IMR-90 (cell line): Measurements from ENCODE around the gene FBXW7. TPM values are rescaled to one million over a fixed set of nuclear protein-coding genes. Genes with fewer than 3 reads are reported as not detected.
A peak's percentile ranks its signal among the peaks of the same experiment; 100 is the strongest.

ENCODE experiments used
- ATAC-seq: fragments of 200-7000 bp; cut with Tn5 transposase; 2 replicates; pipeline ENCODE4 v1.9.1; 2020; ENCODE audit warnings: low read depth, mild to moderate bottlenecking, moderate library complexity
- BruUV-seq: library from RNA; stranded (reverse); fragments of 400-500 nt; replicated peaks from 2 replicates; lab custom pipeline; 2021; lab: Mats Ljungman, UMichigan
- CTCF ChIA-PET: fragments of 300-600 bp; formaldehyde crosslinking; extraction: SDS; loops from one replicate; lab custom pipeline; 2021; ENCODE audit warnings: antibody characterized with exemption; lab: Yijun Ruan, JAX
- POLR2A ChIA-PET: fragments of 300-600 bp; sonication (Branson Sonifier 250); formaldehyde crosslinking; loops from one replicate; lab custom pipeline; 2022; ENCODE audit warnings: antibody characterized with exemption; ENCODE audit not compliant: unreplicated experiment; lab: Charles Lee
- DNase-seq: peaks from one replicate; pipeline ENCODE4 v3.0.0; 2013
- H2AFZ ChIP-seq: replicated peaks from 2 replicates; pipeline ENCODE3; 2013; ENCODE audit warnings: low read length, mild to moderate bottlenecking; ENCODE audit not compliant: poor library complexity
- H2AK5ac ChIP-seq: 2 replicates; pipeline ENCODE4 v1.6.1; 2013; ENCODE audit warnings: low read depth, low read length, inconsistent platforms
- H2AK9ac ChIP-seq: replicated peaks from 2 replicates; pipeline ENCODE3; 2013; ENCODE audit warnings: mild to moderate bottlenecking, low read depth, low read length, moderate library complexity; ENCODE audit not compliant: poor library complexity
- H2BK120ac ChIP-seq: 2 replicates; pipeline ENCODE4 v1.6.1; 2013; ENCODE audit warnings: low read depth, low read length, inconsistent platforms
- H2BK15ac ChIP-seq: 3 replicates; pipeline ENCODE4 v1.6.1; 2013; ENCODE audit warnings: low read depth, low read length, inconsistent platforms
- H2BK20ac ChIP-seq: 2 replicates; pipeline ENCODE4 v1.6.1; 2013; ENCODE audit warnings: low read depth, mild to moderate bottlenecking, inconsistent platforms, low read length, moderate library complexity
- H2BK5ac ChIP-seq: 2 replicates; pipeline ENCODE4 v1.6.1; 2013; ENCODE audit warnings: mild to moderate bottlenecking, low read depth, low read length, inconsistent platforms; ENCODE audit not compliant: poor library complexity, severe bottlenecking
- H3K14ac ChIP-seq: replicated peaks from 2 replicates; pipeline ENCODE4 v1.6.1; 2013; ENCODE audit warnings: low read depth, low read length, inconsistent platforms
- H3K18ac ChIP-seq: 2 replicates; pipeline ENCODE4 v1.6.1; 2013; ENCODE audit warnings: low read depth, low read length, control low read depth
- H3K23ac ChIP-seq: 2 replicates; pipeline ENCODE4 v1.6.1; 2013; ENCODE audit warnings: low read depth, low read length, inconsistent platforms
- H3K27ac ChIP-seq: 2 replicates; pipeline ENCODE4 v1.5.1; 2013; ENCODE audit warnings: mild to moderate bottlenecking, control low read depth, low read length; ENCODE audit not compliant: insufficient read depth
- H3K27me3 ChIP-seq: 2 replicates; pipeline ENCODE4 v1.6.1; 2013; ENCODE audit warnings: low read length; ENCODE audit not compliant: control insufficient read depth, insufficient read depth
- H3K36me3 ChIP-seq: 2 replicates; pipeline ENCODE4 v1.6.1; 2013; ENCODE audit warnings: low read length, mixed read lengths; ENCODE audit not compliant: control insufficient read depth, insufficient read depth
- H3K4ac ChIP-seq: 2 replicates; pipeline ENCODE4 v1.6.1; 2013; ENCODE audit warnings: low read depth, low read length, inconsistent platforms
- H3K4me1 ChIP-seq: 2 replicates; pipeline ENCODE4 v1.6.1; 2013; ENCODE audit warnings: low read length, mixed read lengths; ENCODE audit not compliant: control insufficient read depth, insufficient read depth
- H3K4me2 ChIP-seq: 2 replicates; pipeline ENCODE4 v1.6.1; 2013; ENCODE audit warnings: low read depth, mild to moderate bottlenecking, control low read depth, low read length, moderate library complexity
- H3K4me3 ChIP-seq: 2 replicates; pipeline ENCODE4 v1.5.1; 2013; ENCODE audit warnings: low read depth, mild to moderate bottlenecking, control low read depth, low read length, moderate library complexity; ENCODE audit not compliant: insufficient read depth
- H3K56ac ChIP-seq: 2 replicates; pipeline ENCODE4 v1.6.1; 2013; ENCODE audit warnings: low read length, inconsistent platforms; ENCODE audit not compliant: insufficient read depth; ENCODE audit errors: extremely low read depth
- H3K79me1 ChIP-seq, 2 experiments: 2 replicates each; pipeline ENCODE4 v1.6.1; 2013; ENCODE audit warnings: low read length in 2 of 2, inconsistent platforms in 1 of 2, low read depth in 1 of 2
- H3K9ac ChIP-seq: 2 replicates; pipeline ENCODE4 v1.6.1; 2013; ENCODE audit warnings: low read depth, low read length, control low read depth
- H3K9me1 ChIP-seq: 2 replicates; pipeline ENCODE4 v1.6.1; 2013; ENCODE audit warnings: low read length, inconsistent platforms; ENCODE audit not compliant: insufficient read depth
- H3K9me3 ChIP-seq: 2 replicates; pipeline ENCODE4 v1.6.1; 2013; ENCODE audit warnings: low read length; ENCODE audit not compliant: control insufficient read depth, insufficient read depth
- H4K20me1 ChIP-seq: 2 replicates; pipeline ENCODE4 v1.6.1; 2013; ENCODE audit warnings: low read length, inconsistent platforms; ENCODE audit not compliant: insufficient read depth
- H4K5ac ChIP-seq: 2 replicates; pipeline ENCODE4 v1.6.1; 2013; ENCODE audit warnings: mild to moderate bottlenecking, low read depth, low read length, control low read depth
- H4K8ac ChIP-seq, 2 experiments: 2 replicates each; pipeline ENCODE4 v1.6.1; 2013; ENCODE audit warnings: low read depth in 2 of 2, low read length in 2 of 2, control low read depth in 1 of 2, inconsistent platforms in 1 of 2
- H4K91ac ChIP-seq: 2 replicates; pipeline ENCODE4 v1.6.1; 2013; ENCODE audit warnings: low read depth, low read length, inconsistent platforms; ENCODE audit not compliant: insufficient read depth
- BHLHE40 ChIP-seq: fragments of 150-350 bp; IDR thresholded peaks from 2 replicates; pipeline ENCODE4 v1.6.1; 2016; ENCODE audit warnings: mild to moderate bottlenecking, low read depth, low read length
- CEBPB ChIP-seq: IDR thresholded peaks from 2 replicates; pipeline ENCODE4 v1.6.1; 2012; ENCODE audit warnings: low read depth, low read length, improper control_type of control experiment
- CHD1 ChIP-seq: IDR thresholded peaks from 2 replicates; pipeline ENCODE4 v1.6.1; 2012; ENCODE audit warnings: low read depth, low read length, improper control_type of control experiment
- CTCF ChIP-seq: conservative IDR thresholded peaks from 2 replicates; pipeline ENCODE4 v1.5.1; 2012; ENCODE audit warnings: mild to moderate bottlenecking, low read depth, low read length, improper control_type of control experiment
- ELK1 ChIP-seq: fragments of 150-350 bp; IDR thresholded peaks from 2 replicates; pipeline ENCODE4 v1.6.1; 2016; ENCODE audit warnings: low read depth, mild to moderate bottlenecking, low read length, moderate library complexity, borderline replicate concordance
- FOS ChIP-seq: fragments of 150-350 bp; IDR thresholded peaks from 2 replicates; pipeline ENCODE4 v1.6.1; 2016; ENCODE audit warnings: low read depth, low read length
- MAFK ChIP-seq: IDR thresholded peaks from 2 replicates; pipeline ENCODE4 v1.6.1; 2012; ENCODE audit warnings: low read depth, low read length, improper control_type of control experiment
- MAZ ChIP-seq: IDR thresholded peaks from 2 replicates; pipeline ENCODE4 v1.6.1; 2012; ENCODE audit warnings: low read depth, mild to moderate bottlenecking, low read length, improper control_type of control experiment, moderate library complexity, borderline replicate concordance
- MXI1 ChIP-seq: IDR thresholded peaks from 2 replicates; pipeline ENCODE4 v1.6.1; 2012; ENCODE audit warnings: low read depth, mild to moderate bottlenecking, low read length, moderate library complexity, borderline replicate concordance
- NFE2L2 ChIP-seq: fragments of 150-350 bp; IDR thresholded peaks from 2 replicates; pipeline ENCODE4 v1.6.1; 2016; ENCODE audit warnings: low read depth, mild to moderate bottlenecking, low read length
- POLR2A ChIP-seq: IDR thresholded peaks from 2 replicates; pipeline ENCODE4 v1.6.1; 2012; ENCODE audit warnings: mild to moderate bottlenecking, low read depth, low read length
- RAD21 ChIP-seq: IDR thresholded peaks from 2 replicates; pipeline ENCODE4 v1.6.1; 2012; ENCODE audit warnings: low read length, improper control_type of control experiment
- RCOR1 ChIP-seq: IDR thresholded peaks from 2 replicates; pipeline ENCODE4 v1.6.1; 2012; ENCODE audit warnings: mild to moderate bottlenecking, low read length, improper control_type of control experiment; ENCODE audit not compliant: insufficient replicate concordance
- RFX5 ChIP-seq: IDR thresholded peaks from 2 replicates; pipeline ENCODE4 v1.8.0; 2012; ENCODE audit warnings: low read depth, mild to moderate bottlenecking, low read length, moderate library complexity
- SMC3 ChIP-seq: fragments of 150-350 bp; IDR thresholded peaks from 2 replicates; pipeline ENCODE4 v1.6.1; 2016; ENCODE audit warnings: low read depth, mild to moderate bottlenecking, antibody characterized with exemption, low read length, moderate library complexity
- WGBS, 2 experiments: methylation state at CpG; one replicate each; pipeline versions ENCODE4 v1.1.5 to v1.1.7; 2013; ENCODE audit warnings: missing lambda C conversion rate in 2 of 2; ENCODE audit not compliant: insufficient read length in 1 of 2; ENCODE audit errors: extremely low coverage in 2 of 2; 5-methylcytosine and 5-hydroxymethylcytosine counted together
- dilution Hi-C: fragments of 300-500 bp; cut with HindIII; formaldehyde crosslinking; loops from one replicate; pipeline ENCODE4 v1.14.3; 2018; ENCODE audit warnings: low sequenced_read_pairs; ENCODE audit not compliant: unreplicated experiment
- in situ Hi-C: fragments of 300-500 bp; cut with MboI; formaldehyde crosslinking; loops from 3 replicates; pipeline ENCODE4 v1.14.3; 2019; ENCODE audit warnings: low sequenced_read_pairs, inconsistent platforms, mixed read lengths
- intact Hi-C: fragments of 100-400 bp; cut with micrococcal nuclease; formaldehyde crosslinking; loops from 2 replicates; pipeline ENCODE4 v1.10.0; 2022
- polyA plus RNA-seq, 3 experiments: library from polyadenylated mRNA; depleted of rRNA; stranded (reverse); fragments of >200 nt; gene quantifications; 2 replicates each; pipeline ENCODE4 v1.2.3, GENCODE V29; 2012; ENCODE audit warnings: low replicate concordance in 1 of 3
- total RNA-seq: library from RNA; depleted of rRNA; stranded (reverse); fragments of >200 nt; gene quantifications from 2 replicates; pipeline ENCODE4 v1.2.3, GENCODE V29; 2012

Gene FBXW7
- total and polyA plus RNA-seq, 2 of the 4 experiments (the other 2 are of a cell fraction), result 7.2 to 27.4 TPM

GRCh38 chr4:152382057-152382785 is 153.7 kb downstream of the FBXW7 start:
- no peak overlapping the region for H2AK9ac ChIP-seq
- CTCF ChIA-PET, result no interaction called here
- H2BK20ac ChIP-seq, result no peak overlapping the region
- H3K4me2 ChIP-seq, result peak overlapping the region; percentile 68
- BruUV-seq, result no TSS peak
- POLR2A ChIA-PET, result no interaction called here
- no peak overlapping the region for H2AFZ ChIP-seq
- no peak overlapping the region; the same call in 1 of the 2 replicates for H2BK120ac ChIP-seq
- H3K9ac ChIP-seq, result no peak overlapping the region
- in situ Hi-C loops (loop anchor here (25.0 kb wide), 1 partner anchor 1270 kb away; no protein-coding TSS in a partner anchor), dilution Hi-C loops (no loop called here), intact Hi-C loops (loop anchor here (10.0 kb wide), 1 partner anchor 277 kb away; no protein-coding TSS in a partner anchor)
- no CpG with 5 or more reads among the region's 4 CpGs for WGBS, 2 experiments
- no peak overlapping the region for H3K23ac ChIP-seq
- no peak overlapping the region for H4K91ac ChIP-seq
- H3K4me1 ChIP-seq, result no peaks in the 10 kb centered on the region; the same call in 1 of the 2 replicates
- H4K8ac ChIP-seq, result peak overlapping the region in 1 of 2 experiments; percentile 50; a peak in 1 of 4 replicates
- H3K4me3 ChIP-seq, result no peak overlapping the region
- no peak overlapping the region for H3K56ac ChIP-seq
- ATAC-seq, result peak; percentile 65
- H3K9me3 ChIP-seq, result no peaks in the 10 kb centered on the region
- no peaks in the 10 kb centered on the region for H4K20me1 ChIP-seq
- H3K9me1 ChIP-seq, result no peaks in the 10 kb centered on the region
- H3K14ac ChIP-seq, result 0 out of 2 replicates have a peak overlapping the region, but pooled peaks have one; percentile 24
- H3K36me3 ChIP-seq, result no peaks in the 10 kb centered on the region
- no peak overlapping the region for H2BK15ac ChIP-seq
- no peak overlapping the region for H2AK5ac ChIP-seq
- H3K27ac ChIP-seq, result no peak overlapping the region
- H3K79me1 ChIP-seq, result peaks cover 12 to 13% of the 10 kb centered on the region in 2 experiments
- no peaks in the 10 kb centered on the region for H3K27me3 ChIP-seq
- H4K5ac ChIP-seq, result no peak overlapping the region
- H2BK5ac ChIP-seq, result no peak overlapping the region
- no peak overlapping the region for H3K4ac ChIP-seq
- TF ChIP-seq CHD1 (no peak), SMC3 (no peak), BHLHE40 (no peak), NFE2L2 (no peak), MAZ (no peak), RAD21 (no peak), RCOR1 (no peak), CEBPB (no peak), CTCF (no peak), RFX5 (no peak), ELK1 (no peak), POLR2A (no peak), FOS (no peak), MXI1 (no peak), MAFK (no peak)
- no peak overlapping the region for H3K18ac ChIP-seq
- peak; percentile 21 for DNase-seq
